NOMO-1 (cell line): Measurements from ENCODE around the gene AIM2.

ENCODE experiments used
- DNase-seq, 2 experiments: peaks; one replicate each; lab custom pipeline; 2025; ENCODE audit not compliant: unreplicated experiment in 2 of 2; lab: John Stamatoyannopoulos, UW

Gene AIM2

GRCh38 chr1:159025043-159025442 lies 51.5 kb downstream of the AIM2 start:
- DNase-seq: no peak

GRCh38 chr1:159023723-159024122 lies 52.8 kb downstream of the AIM2 start:
- DNase-seq: no peak

- peak; percentile 93 to 98 for DNase-seq
Observed at GRCh38 chr1:159015440-159015909, 61.1 kb downstream of the AIM2 start.

- no peak for DNase-seq
Observed at GRCh38 chr1:159014851-159015250, 61.7 kb downstream of the AIM2 start.

GRCh38 chr1:159014003-159014571 lies 62.5 kb downstream of the AIM2 start:
- no peak for DNase-seq

GRCh38 chr1:159012495-159012894 lies 64.1 kb downstream of the AIM2 start:
- DNase-seq: peak; percentile 8 to 24
